NB4 (cell line): ENCODE measurements around the gene IRF2BP2.

Experiments used
- DNase-seq: peaks from one replicate; pipeline ENCODE4 v3.0.0; 2010; ENCODE audit warnings: low read depth
- H3K4me3 ChIP-seq: one replicate; pipeline ENCODE4 v1.5.1; 2011; ENCODE audit warnings: mild to moderate bottlenecking, low read depth, low read length, moderate library complexity
- CTCF ChIP-seq: IDR thresholded peaks from one replicate; pipeline ENCODE4 v1.5.1; 2012; ENCODE audit warnings: low read depth, low read length
- MAX ChIP-seq: IDR thresholded peaks from 2 replicates; pipeline ENCODE4 v1.6.1; 2011; ENCODE audit warnings: low read depth, low read length
- MYC ChIP-seq: IDR thresholded peaks from 2 replicates; pipeline ENCODE4 v1.6.1; 2011; ENCODE audit warnings: low read depth, low read length
- POLR2A ChIP-seq: IDR thresholded peaks from 2 replicates; pipeline ENCODE4 v1.6.1; 2011; ENCODE audit warnings: mild to moderate bottlenecking; ENCODE audit not compliant: insufficient read length; ENCODE audit errors: extremely low read depth

Gene IRF2BP2

GRCh38 chr1:234605983-234606783 is 3.8 kb downstream of the IRF2BP2 start:
- peak overlapping the region; percentile 95 for H3K4me3 ChIP-seq
- peak; percentile 78 for DNase-seq
- TF ChIP-seq MYC = peak; percentile 53
- peak; percentile 92 for TF ChIP-seq MAX
- TF ChIP-seq CTCF = no peak
- TF ChIP-seq POLR2A = peak; percentile 68

- DNase-seq = peak; percentile 10
- H3K4me3 ChIP-seq = peak overlapping the region; percentile 95
- TF ChIP-seq CTCF = no peak
- no peak for TF ChIP-seq MYC
Observed at GRCh38 chr1:234605399-234605982, 4.5 kb downstream of the IRF2BP2 start.

GRCh38 chr1:234604495-234605398 is 5.2 kb downstream of the IRF2BP2 start:
- TF ChIP-seq POLR2A (no peak), MYC (no peak), MAX (no peak), CTCF (no peak)
- peak; percentile 62 for DNase-seq
- H3K4me3 ChIP-seq = peak overlapping the region; percentile 95

- DNase-seq = peak; percentile 57
- H3K4me3 ChIP-seq = peak overlapping the region; percentile 95
- TF ChIP-seq CTCF = no peak
- TF ChIP-seq MYC = no peak
- TF ChIP-seq MAX = no peak
- no peak for TF ChIP-seq POLR2A
Observed at GRCh38 chr1:234603221-234604204, 6.5 kb downstream of the IRF2BP2 start.
